Activated CD4-positive, alpha-beta T cell treated with anti-CD3 and anti-CD28 coated beads, Interleukin-2, Interleukin-4, amounts not matched to agents 100 ng/mL and 50 ng/mL, durations not matched to agents 16 hours and 8 hours (primary cell): Measurements from ENCODE around the gene LAMC2.
"Not testable (repeated sequence)": the region's sequence is repeated elsewhere in the genome, so short reads cannot be mapped to it uniquely, and the experiment has no call there.

Experiments used
- DNase-seq: peaks from one replicate; pipeline ENCODE4 v3.0.0-alpha.2; 2020; ENCODE audit warnings: low spot score

The LAMC2 gene

GRCh38 chr1:183238071-183238470 is 52.0 kb downstream of the LAMC2 start:
- no peak for DNase-seq

DNA sequence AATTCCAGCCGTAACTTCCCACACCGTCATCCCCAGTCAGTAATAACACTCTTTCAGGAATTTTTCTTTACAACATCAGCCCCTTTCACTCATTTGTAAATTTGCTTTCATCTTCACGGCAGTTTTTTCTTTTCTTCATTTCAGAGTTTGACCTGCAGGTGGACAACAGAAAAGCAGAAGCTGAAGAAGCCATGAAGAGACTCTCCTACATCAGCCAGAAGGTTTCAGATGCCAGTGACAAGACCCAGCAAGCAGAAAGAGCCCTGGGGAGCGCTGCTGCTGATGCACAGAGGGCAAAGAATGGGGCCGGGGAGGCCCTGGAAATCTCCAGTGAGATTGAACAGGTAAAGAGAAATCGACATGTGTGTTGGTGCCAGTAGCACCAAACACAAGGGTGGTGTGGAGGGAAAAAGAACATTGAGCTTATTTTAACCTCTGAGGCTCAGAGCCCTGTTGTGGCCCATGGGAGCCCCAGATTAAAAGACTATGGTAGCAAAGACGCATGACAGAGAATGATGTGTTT is 53.2 kb downstream of the LAMC2 start:
- no peak for DNase-seq

- no peak for DNase-seq
Observed at GRCh38 chr1:183239793-183240525, 53.9 kb downstream of the LAMC2 start.

GRCh38 chr1:183240526-183240825 is 54.4 kb downstream of the LAMC2 start:
- no peak for DNase-seq

DNA sequence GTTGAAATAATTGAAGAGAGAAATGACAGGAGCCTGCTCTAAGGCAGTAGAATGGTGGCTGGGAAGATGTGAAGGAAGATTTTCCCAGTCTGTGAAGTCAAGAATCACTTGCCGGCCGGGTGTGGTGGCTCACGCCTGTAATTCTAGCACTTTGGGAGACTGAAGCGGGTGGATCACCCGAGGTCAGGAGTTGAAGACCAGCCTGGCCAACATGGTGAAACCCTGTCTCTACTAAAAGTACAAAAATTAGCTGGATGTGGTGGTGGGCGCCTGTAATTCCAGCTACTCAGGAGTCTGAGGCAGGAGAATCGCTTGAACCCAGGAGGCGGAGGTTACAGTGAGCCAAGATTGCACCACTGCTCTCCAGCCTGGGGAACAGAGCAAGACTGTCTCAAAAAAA is 54.8 kb downstream of the LAMC2 start:
- DNase-seq = not testable (repeated sequence)

- no peak for DNase-seq
Observed at GRCh38 chr1:183241471-183241870, 55.4 kb downstream of the LAMC2 start.

- DNase-seq = no peak
Observed at GRCh38 chr1:183242556-183242955, 56.5 kb downstream of the LAMC2 start.

- no peak for DNase-seq
Observed at GRCh38 chr1:183243161-183244050, 57.3 kb downstream of the LAMC2 start.

- DNase-seq = no peak
Observed at GRCh38 chr1:183244466-183244865, 58.4 kb downstream of the LAMC2 start.

- no peak for DNase-seq
Observed at GRCh38 chr1:183245357-183245756, 59.3 kb downstream of the LAMC2 start.

DNA sequence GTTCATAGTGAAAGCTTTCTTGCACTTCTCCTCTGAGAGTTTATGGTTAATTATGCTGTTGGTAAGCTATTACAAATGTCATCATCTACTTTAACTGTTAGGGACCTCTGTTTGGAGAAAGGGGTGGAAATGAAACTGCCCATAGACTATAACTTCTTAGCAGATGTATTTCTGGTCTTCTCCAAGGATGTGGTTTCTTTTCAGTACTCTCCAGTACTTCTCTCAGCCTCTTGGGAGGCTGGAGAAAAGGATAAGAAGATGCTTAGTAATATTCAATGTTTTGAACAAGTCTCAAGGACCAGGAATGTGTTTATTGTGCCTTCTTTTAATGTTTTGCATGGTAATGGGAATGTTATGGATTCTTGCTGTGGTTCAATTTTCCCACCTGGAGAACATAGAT is 60.4 kb downstream of the LAMC2 start:
- DNase-seq = no peak

GRCh38 chr1:183247066-183247465 is 61.0 kb downstream of the LAMC2 start:
- DNase-seq = no peak

GRCh38 chr1:183247484-183247883 is 61.4 kb downstream of the LAMC2 start:
- no peak for DNase-seq

- DNase-seq = no peak
Observed at GRCh38 chr1:183247931-183248330, 61.9 kb downstream of the LAMC2 start.

DNA sequence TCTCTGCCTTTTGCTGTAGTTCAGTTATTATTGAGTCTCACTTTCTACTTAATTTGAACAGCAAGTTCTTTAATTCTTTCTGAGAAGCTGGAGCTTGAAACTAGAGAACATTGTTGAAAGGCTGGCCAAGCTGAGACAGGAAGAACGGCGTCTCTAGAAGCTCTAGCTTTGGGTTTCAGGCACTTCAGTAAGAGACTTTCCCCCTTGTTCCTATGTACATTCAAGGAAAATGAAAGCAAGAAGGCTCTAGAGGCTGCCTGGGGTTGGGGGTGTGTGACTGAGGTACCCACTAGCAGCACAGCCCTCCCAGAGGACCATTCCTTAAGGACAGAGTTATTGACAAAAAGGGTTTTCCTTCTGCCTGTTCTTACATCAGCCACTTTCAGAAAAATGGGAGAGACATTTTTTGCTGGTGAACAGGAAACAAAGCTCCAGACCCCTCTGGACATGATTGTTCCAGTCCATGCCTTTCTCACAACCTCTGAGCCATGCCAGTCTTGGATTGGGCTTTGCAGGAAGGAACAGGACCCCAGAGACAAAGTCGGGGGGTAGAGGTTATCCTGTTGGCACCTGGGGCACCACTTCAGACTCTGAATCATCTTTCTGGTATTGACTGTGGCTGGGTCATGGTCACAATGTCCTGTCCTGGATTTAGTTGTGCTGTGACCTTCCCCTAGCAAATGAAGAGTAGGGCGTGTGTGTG is 63.1 kb downstream of the LAMC2 start:
- DNase-seq = no peak

DNA sequence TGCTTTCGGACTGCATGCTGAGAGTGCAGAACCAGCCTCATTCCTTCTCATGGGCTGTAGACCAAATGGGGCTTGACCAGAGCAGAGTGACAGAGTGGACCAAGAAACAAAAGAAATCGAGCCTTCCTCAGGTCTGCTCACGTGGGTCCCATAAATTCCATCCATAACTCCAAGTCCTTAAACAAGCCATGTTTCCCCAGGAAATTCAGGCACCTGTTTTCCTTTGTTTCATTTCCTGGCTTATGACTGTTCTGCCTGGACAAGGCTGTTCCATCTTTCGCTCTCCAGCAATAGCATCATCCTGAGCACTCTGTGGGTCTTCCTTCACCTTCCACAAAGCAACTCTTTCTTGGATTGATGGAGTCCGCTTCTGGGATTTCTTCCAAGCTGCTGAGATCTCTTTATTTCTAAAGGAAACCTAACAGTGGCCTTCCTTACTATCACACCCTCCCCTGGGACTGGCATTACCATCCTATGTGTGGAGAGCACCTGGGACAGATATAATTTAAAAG is 63.9 kb downstream of the LAMC2 start:
- DNase-seq = no peak

GRCh38 chr1:183251101-183251958 is 65.3 kb downstream of the LAMC2 start:
- DNase-seq = no peak

- no peak for DNase-seq
Observed at GRCh38 chr1:183251959-183252450, 65.9 kb downstream of the LAMC2 start.

DNA sequence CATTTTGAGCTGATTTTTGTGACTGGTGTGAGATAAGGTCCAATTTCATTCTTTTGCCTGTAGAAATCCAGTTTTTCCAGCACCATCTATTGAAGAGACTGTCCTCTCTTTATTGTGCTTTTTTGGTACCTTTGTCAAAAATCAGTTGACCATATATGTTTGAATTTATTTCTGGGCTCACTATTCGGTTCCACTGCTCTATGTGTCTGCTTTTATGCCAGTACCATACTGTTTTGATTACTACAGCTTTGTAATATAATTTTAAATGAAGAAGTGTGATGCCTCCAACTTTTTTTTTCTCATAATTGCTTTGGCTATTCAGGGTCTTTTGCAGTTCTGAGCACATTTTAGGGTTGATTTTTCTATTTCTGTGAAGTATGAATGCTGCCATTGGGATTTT is 69.0 kb downstream of the LAMC2 start:
- no peak for DNase-seq

GRCh38 chr1:183259924-183260323 is 73.9 kb downstream of the LAMC2 start:
- DNase-seq = no peak

DNA sequence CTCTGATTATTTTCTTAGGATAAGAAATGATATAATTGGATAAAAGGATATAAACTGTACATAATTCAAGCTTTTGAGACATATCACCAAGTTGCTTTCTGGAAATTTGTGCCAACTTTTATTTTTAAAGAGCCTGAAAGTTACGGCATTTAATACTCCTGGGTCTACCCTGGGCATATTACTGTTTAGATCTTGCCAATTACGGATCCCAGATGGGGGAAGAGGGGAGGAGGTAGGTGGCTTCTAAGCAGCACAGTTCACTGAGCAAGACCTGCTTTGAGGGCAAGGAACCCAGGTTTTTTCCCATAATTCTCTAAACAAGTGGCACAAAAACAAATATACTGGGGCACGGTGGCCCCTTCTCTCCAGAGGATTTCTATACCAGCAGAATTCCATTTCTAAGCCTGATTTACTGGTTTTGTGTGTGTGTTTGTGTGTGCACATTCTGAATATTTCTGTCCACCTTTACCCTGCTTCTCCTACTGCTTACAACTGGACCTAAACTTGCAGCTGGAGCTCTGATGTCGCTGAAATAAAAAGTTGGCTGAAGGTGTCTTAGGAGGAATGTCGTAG is 76.7 kb downstream of the LAMC2 start:
- no peak for DNase-seq
